ENCODE measurements around the gene FOXL2NB. TPM values are rescaled to one million over a fixed set of nuclear protein-coding genes. Genes with fewer than 3 reads are reported as not detected.

FOXL2NB gene
- total and polyA plus RNA-seq, 2 of the 13 experiments (the other 11 are each of a cell fraction or from before 2014, with no cell fraction given) = not detected

DNA sequence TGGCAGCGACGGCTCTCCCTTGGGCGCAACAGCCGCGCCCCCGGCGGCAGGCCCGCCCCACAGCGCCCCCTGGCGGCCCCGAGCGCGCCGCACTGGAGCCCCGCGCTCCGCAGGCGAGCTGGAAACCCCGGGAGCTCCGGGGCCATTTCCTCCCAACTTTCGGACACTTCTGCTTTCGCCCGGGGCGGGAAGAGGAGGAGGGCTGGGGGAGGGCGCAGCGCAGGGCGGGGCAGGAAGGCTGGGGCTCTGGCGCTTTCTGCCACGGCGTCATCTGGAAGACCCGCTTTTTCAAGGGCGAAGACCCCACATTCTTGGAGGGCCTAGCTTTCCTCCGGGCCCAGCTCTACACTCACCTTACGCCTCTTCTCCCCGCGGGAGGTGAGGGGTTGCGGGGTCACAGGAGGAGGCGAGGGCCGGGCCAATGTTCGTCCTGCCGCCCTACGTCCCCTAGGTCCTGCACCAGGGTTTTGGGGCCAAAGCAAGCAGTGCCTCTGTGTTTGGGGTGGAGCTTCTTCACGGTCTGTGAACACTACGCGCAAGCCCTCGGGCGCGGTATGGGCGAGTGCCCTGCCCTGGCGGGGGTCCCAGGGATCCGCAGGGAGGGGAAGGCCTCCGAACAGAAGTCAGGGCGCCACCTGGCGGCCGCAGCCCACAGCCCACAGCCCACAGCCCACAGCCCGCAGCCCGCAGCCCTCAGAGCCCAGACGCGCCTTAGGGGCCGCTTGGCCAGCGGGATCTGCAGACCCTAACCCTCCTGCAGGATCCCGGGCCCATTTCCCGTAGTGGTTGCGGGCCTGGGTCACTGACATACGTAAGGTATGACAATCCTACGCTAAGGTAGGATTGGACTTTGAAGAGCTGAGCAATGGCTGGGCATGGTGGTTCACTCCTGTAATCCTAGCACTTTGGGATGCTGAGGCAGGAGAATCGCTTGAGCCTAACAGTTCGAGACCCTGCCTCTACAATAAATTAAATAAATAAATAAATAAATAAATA is 31.2 kb upstream of the FOXL2NB start (continued):
- TF ChIP-seq, protein P1, sequence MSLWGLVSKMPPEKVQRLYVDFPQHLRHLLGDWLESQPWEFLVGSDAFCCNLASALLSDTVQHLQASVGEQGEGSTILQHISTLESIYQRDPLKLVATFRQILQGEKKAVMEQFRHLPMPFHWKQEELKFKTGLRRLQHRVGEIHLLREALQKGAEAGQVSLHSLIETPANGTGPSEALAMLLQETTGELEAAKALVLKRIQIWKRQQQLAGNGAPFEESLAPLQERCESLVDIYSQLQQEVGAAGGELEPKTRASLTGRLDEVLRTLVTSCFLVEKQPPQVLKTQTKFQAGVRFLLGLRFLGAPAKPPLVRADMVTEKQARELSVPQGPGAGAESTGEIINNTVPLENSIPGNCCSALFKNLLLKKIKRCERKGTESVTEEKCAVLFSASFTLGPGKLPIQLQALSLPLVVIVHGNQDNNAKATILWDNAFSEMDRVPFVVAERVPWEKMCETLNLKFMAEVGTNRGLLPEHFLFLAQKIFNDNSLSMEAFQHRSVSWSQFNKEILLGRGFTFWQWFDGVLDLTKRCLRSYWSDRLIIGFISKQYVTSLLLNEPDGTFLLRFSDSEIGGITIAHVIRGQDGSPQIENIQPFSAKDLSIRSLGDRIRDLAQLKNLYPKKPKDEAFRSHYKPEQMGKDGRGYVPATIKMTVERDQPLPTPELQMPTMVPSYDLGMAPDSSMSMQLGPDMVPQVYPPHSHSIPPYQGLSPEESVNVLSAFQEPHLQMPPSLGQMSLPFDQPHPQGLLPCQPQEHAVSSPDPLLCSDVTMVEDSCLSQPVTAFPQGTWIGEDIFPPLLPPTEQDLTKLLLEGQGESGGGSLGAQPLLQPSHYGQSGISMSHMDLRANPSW (CRISPR knock-in tag; IDR thresholded peaks at IDR 0.05; ENCODE audit: borderline replicate concordance) = no peak; the same call in 1 of the 2 replicates
- peak; percentile 56 for TF ChIP-seq ZNF446 (CRISPR knock-in tag; IDR thresholded peaks at IDR 0.05)
- TF ChIP-seq ZMYM4 (CRISPR knock-in tag; IDR thresholded peaks at IDR 0.05) = peak; percentile 72
- no peak for TF ChIP-seq ZNF577 (CRISPR knock-in tag; IDR thresholded peaks at IDR 0.05; ENCODE audit: borderline replicate concordance, low read depth)
- no peak for TF ChIP-seq PAWR (CRISPR knock-in tag; IDR thresholded peaks at IDR 0.05; ENCODE audit: borderline replicate concordance)
- no peak for TF ChIP-seq RBM22 (optimal IDR thresholded peaks at IDR 0.05; ENCODE audit: low read length)
- TF ChIP-seq ZNF644 (CRISPR knock-in tag; IDR thresholded peaks at IDR 0.05; ENCODE audit: low read depth) = no peak
- TF ChIP-seq MAZ (IDR thresholded peaks at IDR 0.05; ENCODE audit: borderline replicate concordance, low read depth, low read length) = peak; percentile 61; the same call in 1 of the 2 replicates
- TF ChIP-seq MAZ (CRISPR knock-in tag; IDR thresholded peaks at IDR 0.05; ENCODE audit: low read depth) = peak; percentile 78
- no peak for TF ChIP-seq SP140L (CRISPR knock-in tag; IDR thresholded peaks at IDR 0.05; ENCODE audit: borderline replicate concordance)
- TF ChIP-seq SRSF4 (IDR thresholded peaks at IDR 0.05; ENCODE audit: low read depth, low read length, poor library complexity, severe bottlenecking) = no peak
- TF ChIP-seq HNF4G (IDR thresholded peaks at IDR 0.05; ENCODE audit: borderline replicate concordance, low read depth, low read length) = no peak
- no peak for TF ChIP-seq HNF4G (CRISPR knock-in tag; IDR thresholded peaks at IDR 0.05; ENCODE audit: borderline replicate concordance, low read depth)
- no peak for TF ChIP-seq TCF7L2 (IDR thresholded peaks at IDR 0.05; ENCODE audit: low read depth, low read length)
- TF ChIP-seq AGO1 (IDR thresholded peaks at IDR 0.05; ENCODE audit: low read depth, low read length, poor library complexity, severe bottlenecking) = peak; percentile 42
- no peak for TF ChIP-seq ZFP36L2 (CRISPR knock-in tag; IDR thresholded peaks at IDR 0.05)
- no peak for TF ChIP-seq ZNF780A (CRISPR knock-in tag; IDR thresholded peaks at IDR 0.05)
- no peak for TF ChIP-seq ZNF317 (CRISPR knock-in tag; IDR thresholded peaks at IDR 0.05)
- TF ChIP-seq CREBL2 (CRISPR knock-in tag; IDR thresholded peaks at IDR 0.05; ENCODE audit: borderline replicate concordance) = no peak
- TF ChIP-seq BCL3 (CRISPR knock-in tag; IDR thresholded peaks at IDR 0.05) = no peak
- TF ChIP-seq CCDC6 (CRISPR knock-in tag; IDR thresholded peaks at IDR 0.05) = no peak
- TF ChIP-seq ZNF17 (CRISPR knock-in tag; IDR thresholded peaks at IDR 0.05) = no peak
- TF ChIP-seq YEATS4 (CRISPR knock-in tag; IDR thresholded peaks at IDR 0.05; ENCODE audit: borderline replicate concordance) = peak; percentile 74; the same call in 1 of the 2 replicates
- peak; percentile 67; the same call in 1 of the 2 replicates for TF ChIP-seq EED (CRISPR knock-in tag; IDR thresholded peaks at IDR 0.05)
- TF ChIP-seq MEIS2 (CRISPR knock-in tag; IDR thresholded peaks at IDR 0.05) = no peak; the same call in 1 of the 2 replicates
- TF ChIP-seq RFX1 (IDR thresholded peaks at IDR 0.05) = no peak
- no peak; the same call in 1 of the 2 replicates for TF ChIP-seq ZSCAN29 (CRISPR knock-in tag; conservative IDR thresholded peaks at IDR 0.05)

All from HepG2 (cell line).